Osteoblast (primary cell): ENCODE data around the gene SNX32. TPM values are rescaled to one million over a fixed set of nuclear protein-coding genes. Genes with fewer than 3 reads are reported as not detected.

Experiments
- DNase-seq: peaks from one replicate; pipeline ENCODE4 v3.0.0; 2011; ENCODE audit warnings: low spot score, mixed read lengths; ENCODE audit not compliant: insufficient read length; ENCODE audit errors: missing footprints
- H2AFZ ChIP-seq: 2 replicates; pipeline ENCODE4 v1.6.0; 2011; ENCODE audit warnings: mild to moderate bottlenecking, low read length
- H3K27ac ChIP-seq: 2 replicates; pipeline ENCODE4 v1.5.1; 2011; ENCODE audit warnings: mild to moderate bottlenecking, low read depth, low read length, moderate library complexity
- H3K27me3 ChIP-seq: 2 replicates; pipeline ENCODE4 v1.6.0; 2012; ENCODE audit warnings: mild to moderate bottlenecking, control low read depth, inconsistent platforms, low read length, moderate library complexity; ENCODE audit not compliant: insufficient read depth
- H3K36me3 ChIP-seq: 2 replicates; pipeline ENCODE4 v1.5.1; 2011; ENCODE audit warnings: mild to moderate bottlenecking, low read length, control low read depth, moderate library complexity; ENCODE audit not compliant: insufficient read depth
- H3K4me1 ChIP-seq: 2 replicates; pipeline ENCODE4 v1.5.1; 2011; ENCODE audit warnings: mild to moderate bottlenecking, low read length, control low read depth, moderate library complexity; ENCODE audit not compliant: insufficient read depth
- H3K4me2 ChIP-seq: 2 replicates; pipeline ENCODE4 v1.6.0; 2011; ENCODE audit warnings: mild to moderate bottlenecking, low read length; ENCODE audit not compliant: insufficient read depth
- H3K4me3 ChIP-seq: fragments of 200-600 bp; sonication (generic); 3 replicates; pipeline ENCODE4 v1.5.1; 2012; ENCODE audit warnings: mild to moderate bottlenecking, low read length, inconsistent platforms; ENCODE audit not compliant: insufficient read depth
- H3K79me2 ChIP-seq: 2 replicates; pipeline ENCODE4 v1.6.0; 2012; ENCODE audit warnings: mild to moderate bottlenecking, low read length, control low read depth, inconsistent platforms; ENCODE audit not compliant: insufficient read depth
- H3K9me3 ChIP-seq: 2 replicates; pipeline ENCODE4 v1.5.1; 2011; ENCODE audit warnings: low read depth, low read length, control low read depth
- H4K20me1 ChIP-seq: 2 replicates; pipeline ENCODE4 v1.6.0; 2012; ENCODE audit warnings: mild to moderate bottlenecking, low read length, control low read depth; ENCODE audit not compliant: insufficient read depth
- total RNA-seq: library from RNA; depleted of rRNA; stranded (reverse); fragments of >200 nt; gene quantifications from 2 replicates; pipeline ENCODE4 v1.2.3, GENCODE V29; 2012
- TF ChIP-seq, protein P1 (sequence below): IDR thresholded peaks from 2 replicates; pipeline ENCODE4 v1.5.1; 2011; ENCODE audit warnings: mild to moderate bottlenecking, low read depth, low read length, moderate library complexity; ENCODE audit errors: extremely low read depth

The SNX32 gene
- total RNA-seq, 1 donor, result 1.1 TPM

DNA sequence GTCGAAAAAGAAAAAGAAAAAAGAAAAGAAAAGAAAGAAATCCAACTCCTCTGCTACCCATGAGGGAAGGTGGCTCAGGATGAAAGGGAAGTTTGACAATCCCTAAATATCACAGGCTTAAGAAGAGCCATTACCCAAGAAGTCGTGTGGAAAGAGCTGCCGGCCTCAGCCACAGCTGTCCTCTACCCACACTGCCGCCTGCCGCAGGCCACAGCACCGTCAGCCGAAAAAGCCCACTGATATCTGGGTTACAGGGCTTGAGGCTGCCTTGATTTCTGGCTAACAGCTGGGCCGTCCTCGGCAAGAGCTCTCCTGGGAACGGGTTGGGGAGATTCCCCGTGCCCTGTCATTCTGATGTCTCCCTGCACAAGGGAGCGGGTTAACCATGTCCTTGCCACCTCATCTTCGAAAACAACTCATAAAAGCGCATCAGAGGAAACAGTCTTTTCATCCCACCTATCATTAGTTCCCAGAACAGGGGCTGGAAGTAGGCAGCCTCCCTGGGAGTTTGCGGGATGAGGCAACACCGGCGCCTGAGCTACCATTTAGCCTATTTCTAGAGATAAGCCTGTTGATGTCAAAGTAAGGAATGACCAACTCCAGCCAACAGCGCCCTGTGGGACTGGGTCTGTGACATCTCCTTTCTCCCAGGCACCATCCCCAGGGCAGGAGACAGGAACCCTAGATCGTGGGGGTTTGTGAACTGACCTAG, 21.8 kb upstream of the SNX32 start:
- H3K9me3 ChIP-seq, result no peaks in the 10 kb centered on the region
- TF ChIP-seq, protein P1, sequence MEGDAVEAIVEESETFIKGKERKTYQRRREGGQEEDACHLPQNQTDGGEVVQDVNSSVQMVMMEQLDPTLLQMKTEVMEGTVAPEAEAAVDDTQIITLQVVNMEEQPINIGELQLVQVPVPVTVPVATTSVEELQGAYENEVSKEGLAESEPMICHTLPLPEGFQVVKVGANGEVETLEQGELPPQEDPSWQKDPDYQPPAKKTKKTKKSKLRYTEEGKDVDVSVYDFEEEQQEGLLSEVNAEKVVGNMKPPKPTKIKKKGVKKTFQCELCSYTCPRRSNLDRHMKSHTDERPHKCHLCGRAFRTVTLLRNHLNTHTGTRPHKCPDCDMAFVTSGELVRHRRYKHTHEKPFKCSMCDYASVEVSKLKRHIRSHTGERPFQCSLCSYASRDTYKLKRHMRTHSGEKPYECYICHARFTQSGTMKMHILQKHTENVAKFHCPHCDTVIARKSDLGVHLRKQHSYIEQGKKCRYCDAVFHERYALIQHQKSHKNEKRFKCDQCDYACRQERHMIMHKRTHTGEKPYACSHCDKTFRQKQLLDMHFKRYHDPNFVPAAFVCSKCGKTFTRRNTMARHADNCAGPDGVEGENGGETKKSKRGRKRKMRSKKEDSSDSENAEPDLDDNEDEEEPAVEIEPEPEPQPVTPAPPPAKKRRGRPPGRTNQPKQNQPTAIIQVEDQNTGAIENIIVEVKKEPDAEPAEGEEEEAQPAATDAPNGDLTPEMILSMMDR, result no peak
- no peak overlapping the region for H3K27ac ChIP-seq
- H3K79me2 ChIP-seq, result peaks cover 3% of the 10 kb centered on the region
- no peaks in the 10 kb centered on the region for H3K36me3 ChIP-seq
- peaks cover 13% of the 10 kb centered on the region for H3K4me1 ChIP-seq
- no peak overlapping the region for H3K4me3 ChIP-seq
- no peak for DNase-seq
- no peaks in the 10 kb centered on the region for H4K20me1 ChIP-seq
- no peak overlapping the region for H3K4me2 ChIP-seq
- peaks cover 28% of the 10 kb centered on the region for H3K27me3 ChIP-seq
- H2AFZ ChIP-seq, result no peak overlapping the region

- Histone ChIP-seq H3K9me3 (no peaks in the 10 kb centered on the region), H3K79me2 (peaks cover 13% of the 10 kb centered on the region), H3K4me1 (peaks cover 16% of the 10 kb centered on the region), H2AFZ (no peak overlapping the region), H3K36me3 (no peaks in the 10 kb centered on the region), H3K27me3 (peaks cover 11% of the 10 kb centered on the region), H3K4me3 (no peak overlapping the region), H3K4me2 (peak overlapping the region; percentile 39), H3K27ac (peak overlapping the region; percentile 44), H4K20me1 (no peaks in the 10 kb centered on the region)
- no peak for DNase-seq
- TF ChIP-seq, protein P1, result no peak
Observed at GRCh38 chr11:65814131-65814985, 19.4 kb upstream of the SNX32 start.

DNA sequence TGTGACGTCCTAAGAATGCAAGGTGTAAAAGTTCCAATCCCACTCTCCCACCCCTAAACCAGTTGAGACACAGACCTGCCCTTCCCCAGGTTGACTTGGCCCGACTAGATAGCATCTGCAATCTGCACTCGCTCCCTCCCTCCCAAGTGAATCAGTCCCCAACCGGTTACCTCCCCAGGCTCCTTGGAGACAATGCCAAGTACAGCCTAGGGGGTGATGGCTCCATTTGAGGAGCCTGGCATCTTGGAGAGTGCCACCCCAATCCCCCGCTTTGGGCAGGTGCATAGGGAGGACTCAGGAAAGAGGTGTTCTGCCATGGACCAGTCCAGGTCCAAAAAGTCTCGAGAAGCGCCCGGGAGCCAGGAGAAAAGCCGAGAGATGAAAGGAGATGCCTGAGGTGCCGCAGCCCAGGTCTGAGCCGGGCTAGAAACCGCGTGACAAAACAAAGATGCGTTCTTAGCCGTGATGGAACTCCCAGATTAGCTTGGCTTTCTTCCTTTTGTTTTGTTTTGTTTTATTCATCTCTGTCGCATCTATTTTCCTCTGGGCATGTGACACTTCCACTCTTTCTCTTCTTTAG, 18.7 kb upstream of the SNX32 start:
- H3K36me3 ChIP-seq, result no peaks in the 10 kb centered on the region
- no peak overlapping the region for H2AFZ ChIP-seq
- peaks cover 16% of the 10 kb centered on the region for H3K4me1 ChIP-seq
- H3K4me3 ChIP-seq, result no peak overlapping the region
- peak overlapping the region; percentile 39 for H3K4me2 ChIP-seq
- no peaks in the 10 kb centered on the region for H4K20me1 ChIP-seq
- H3K79me2 ChIP-seq, result peaks cover 13% of the 10 kb centered on the region
- DNase-seq, result no peak
- no peaks in the 10 kb centered on the region for H3K9me3 ChIP-seq
- H3K27me3 ChIP-seq, result peaks cover 11% of the 10 kb centered on the region
- TF ChIP-seq, protein P1, result no peak
- no peak overlapping the region for H3K27ac ChIP-seq

DNA sequence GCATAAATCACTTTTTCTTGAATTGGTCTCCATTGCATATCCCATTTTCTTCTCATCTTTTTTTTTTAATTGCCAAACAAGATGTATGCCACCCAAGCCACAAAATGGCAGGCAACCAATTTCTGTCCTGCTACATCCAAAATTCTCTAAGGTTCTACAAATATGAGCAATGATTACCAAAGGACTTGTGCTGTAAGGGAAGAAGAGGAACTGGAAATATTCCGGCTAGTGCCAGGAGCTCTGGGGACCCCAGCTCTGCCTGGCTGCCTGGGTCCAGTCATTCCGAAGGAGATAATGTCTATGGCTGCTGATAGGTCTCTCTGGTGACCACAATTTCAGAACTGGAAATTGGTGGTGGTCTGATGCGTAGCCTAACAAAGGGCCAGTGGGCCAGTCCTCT, 17.1 kb upstream of the SNX32 start:
- no peak overlapping the region for H2AFZ ChIP-seq
- H3K4me2 ChIP-seq, result no peak overlapping the region
- no peak for DNase-seq
- H3K9me3 ChIP-seq, result no peaks in the 10 kb centered on the region
- peaks cover 13% of the 10 kb centered on the region for H3K27me3 ChIP-seq
- TF ChIP-seq, protein P1, result no peak
- H3K79me2 ChIP-seq, result peaks cover 13% of the 10 kb centered on the region
- no peaks in the 10 kb centered on the region for H4K20me1 ChIP-seq
- no peak overlapping the region for H3K4me3 ChIP-seq
- peaks cover 16% of the 10 kb centered on the region for H3K4me1 ChIP-seq
- no peaks in the 10 kb centered on the region for H3K36me3 ChIP-seq
- H3K27ac ChIP-seq, result no peak overlapping the region
